Hematopoietic multipotent progenitor cell (in vitro differentiated cells): ENCODE results near the gene CHCHD5. TPM values are rescaled to one million over a fixed set of nuclear protein-coding genes. Genes with fewer than 3 reads are reported as not detected.
"Not testable (repeated sequence)": the region's sequence is repeated elsewhere in the genome, so short reads cannot be mapped to it uniquely, and the experiment has no call there.

ENCODE experiments used
- DNase-seq, 3 donors: peaks; one replicate each; pipeline ENCODE4 v3.0.0-alpha.2; 2011 to 2015; ENCODE audit warnings: low read depth in 2 of 3, low spot score in 2 of 3
- total RNA-seq: library from RNA; depleted of rRNA; stranded (reverse); fragments of >200 nt; gene quantifications from one replicate; pipeline ENCODE4 v1.2.3, GENCODE V29; 2012

The CHCHD5 gene, protein sequence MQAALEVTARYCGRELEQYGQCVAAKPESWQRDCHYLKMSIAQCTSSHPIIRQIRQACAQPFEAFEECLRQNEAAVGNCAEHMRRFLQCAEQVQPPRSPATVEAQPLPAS
- 29.6 TPM for total RNA-seq

GRCh38 chr2:112584134-112584890 lies at the start of gene CHCHD5:
Gene CHCHD5, plus strand, starts transcription at chr2:112584609. Its CDS starts 39 bp downstream, at chr2:112584648.
- DNase-seq = peak; percentile 75 to 99 (median 95)

- DNase-seq = no peak
Measured at GRCh38 chr2:112534826-112535225, 49.6 kb upstream of the CHCHD5 start.

GRCh38 chr2:112536665-112537064 lies 47.7 kb upstream of the CHCHD5 start:
- DNase-seq = not testable (repeated sequence)

DNA sequence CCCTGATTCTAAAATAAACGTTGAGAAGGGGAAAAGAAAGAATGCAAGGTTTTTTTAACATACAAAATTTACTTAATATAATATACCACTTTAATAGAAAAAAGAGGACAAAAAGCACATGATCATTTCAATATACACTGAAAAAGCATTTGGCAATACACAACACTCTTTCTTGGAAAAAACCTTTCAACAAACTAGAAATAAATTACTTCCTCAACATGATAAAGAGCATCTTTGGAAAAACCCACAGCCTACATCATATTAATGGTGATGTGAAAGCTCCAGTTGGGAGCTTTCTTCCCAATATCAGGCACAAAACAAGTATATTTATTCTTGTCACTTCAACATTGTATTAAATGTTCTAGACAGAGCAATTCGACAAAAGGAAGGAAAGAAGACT lies 45.1 kb upstream of the CHCHD5 start:
- DNase-seq = no peak

GRCh38 chr2:112540906-112541305 lies 43.5 kb upstream of the CHCHD5 start:
- DNase-seq = no peak

DNA sequence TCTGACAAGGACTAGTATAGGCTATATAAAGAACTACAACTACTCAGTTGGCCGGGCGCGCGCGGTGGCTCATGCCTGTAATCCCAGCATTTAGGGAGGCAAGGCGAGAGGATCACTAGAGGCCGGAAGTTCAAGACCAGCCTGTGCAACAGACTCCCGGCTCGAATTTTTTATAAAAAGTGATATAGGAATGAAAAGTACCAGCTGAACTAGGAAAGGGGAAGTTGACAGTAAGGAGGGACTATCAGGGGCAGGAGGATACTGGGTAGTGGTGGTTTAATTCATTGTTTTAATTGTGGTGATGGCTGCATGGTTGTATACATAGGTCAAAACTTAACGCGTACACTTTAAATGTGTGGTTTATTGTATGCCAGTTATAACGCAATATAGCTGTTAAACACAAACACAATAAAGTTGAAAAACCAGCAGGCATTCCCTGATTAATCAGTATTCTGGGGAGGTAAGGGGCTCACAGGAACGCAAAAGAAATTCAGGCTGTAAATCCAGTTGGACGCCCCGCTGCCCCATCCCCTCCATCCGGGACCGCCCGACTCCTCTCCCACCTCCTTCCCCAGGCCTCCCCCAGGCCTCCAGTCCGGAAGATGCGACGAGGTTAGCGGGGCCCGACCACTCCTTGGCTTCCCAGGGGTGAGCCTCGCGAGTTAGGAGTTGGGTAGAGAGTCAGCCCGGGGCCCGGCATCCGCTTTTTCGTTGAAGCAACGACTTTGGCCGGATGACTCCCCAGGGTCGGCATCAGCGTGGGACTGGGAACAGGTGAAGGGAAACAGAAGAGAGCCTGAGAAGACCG lies 42.9 kb upstream of the CHCHD5 start:
- DNase-seq = peak in 2 of 3 donors; percentile 38 to 82

GRCh38 chr2:112542123-112542983 lies 42.1 kb upstream of the CHCHD5 start, which contains the start of gene POLR1B:
Gene POLR1B, plus strand, starts transcription at chr2:112542465. Its CDS starts 30 bp downstream, at chr2:112542495.
- DNase-seq = peak; percentile 62 to 82 (median 80)

- DNase-seq = no peak
Measured at GRCh38 chr2:112542984-112543661, 41.3 kb upstream of the CHCHD5 start.

DNA sequence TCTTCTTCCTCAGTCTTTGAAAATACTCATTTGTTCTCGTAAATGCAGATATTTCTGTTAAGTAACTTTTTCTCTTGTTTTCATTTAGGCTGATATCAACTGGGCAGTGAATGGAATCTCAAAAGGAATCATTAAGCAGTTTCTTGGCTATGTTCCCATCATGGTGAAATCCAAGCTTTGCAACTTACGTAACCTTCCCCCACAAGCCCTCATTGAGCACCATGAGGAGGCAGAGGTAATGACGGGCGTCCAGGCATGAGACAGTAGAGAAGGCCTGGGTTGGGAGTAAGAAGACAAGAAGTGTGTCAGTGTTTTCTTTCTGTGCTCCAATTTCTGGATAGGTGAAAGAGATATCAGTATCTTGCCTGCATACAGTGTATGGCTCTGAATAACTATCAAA lies 37.1 kb upstream of the CHCHD5 start:
- DNase-seq = no peak

- no peak for DNase-seq
Measured at GRCh38 chr2:112548980-112549379, 35.4 kb upstream of the CHCHD5 start.

- no peak for DNase-seq
Measured at GRCh38 chr2:112566104-112566503, 18.3 kb upstream of the CHCHD5 start.

DNA sequence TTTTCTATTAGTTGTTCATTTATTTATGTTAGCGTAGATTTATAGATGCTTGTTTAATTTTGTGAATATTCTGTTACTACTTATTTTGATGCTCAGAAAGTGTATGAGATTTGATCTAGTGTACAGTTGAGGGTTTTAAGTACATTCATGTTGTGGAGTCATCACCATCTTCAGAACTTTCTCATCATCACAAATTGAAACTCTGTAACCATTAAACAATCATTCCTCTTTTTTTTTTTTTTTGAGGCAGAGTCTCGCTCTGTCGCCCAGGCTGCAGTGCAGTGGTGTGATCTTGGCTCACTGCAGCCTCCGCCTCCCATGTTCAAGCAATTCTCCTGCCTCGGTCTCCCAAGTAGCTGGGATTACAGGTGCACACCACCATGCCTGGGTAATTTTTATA lies 17.9 kb upstream of the CHCHD5 start:
- DNase-seq = not testable (repeated sequence)

GRCh38 chr2:112572005-112572404 lies 12.4 kb upstream of the CHCHD5 start:
- DNase-seq = no peak

DNA sequence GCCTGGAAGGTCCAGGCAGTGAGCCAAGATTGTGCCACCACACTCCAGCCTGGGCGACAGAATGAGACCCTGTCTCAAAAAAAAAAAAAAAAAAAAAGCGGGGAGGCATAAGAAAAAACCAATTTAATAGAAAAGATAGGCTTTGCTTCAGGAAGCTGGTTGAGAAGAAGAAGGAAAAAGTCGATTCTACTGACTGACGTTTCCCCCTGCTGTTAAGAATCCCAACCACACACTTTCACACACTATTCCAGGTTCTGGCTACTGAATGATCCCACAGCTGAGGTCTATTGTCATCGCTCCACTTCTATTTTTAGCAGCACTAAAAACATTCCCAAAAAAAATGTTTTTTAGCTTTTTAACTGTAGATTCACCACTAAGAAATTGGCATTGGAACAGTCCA lies 6.7 kb upstream of the CHCHD5 start:
- no peak for DNase-seq

- DNase-seq = no peak
Measured at GRCh38 chr2:112579241-112579640, 5.2 kb upstream of the CHCHD5 start.

GRCh38 chr2:112580084-112580483 lies 4.3 kb upstream of the CHCHD5 start:
- DNase-seq = no peak

DNA sequence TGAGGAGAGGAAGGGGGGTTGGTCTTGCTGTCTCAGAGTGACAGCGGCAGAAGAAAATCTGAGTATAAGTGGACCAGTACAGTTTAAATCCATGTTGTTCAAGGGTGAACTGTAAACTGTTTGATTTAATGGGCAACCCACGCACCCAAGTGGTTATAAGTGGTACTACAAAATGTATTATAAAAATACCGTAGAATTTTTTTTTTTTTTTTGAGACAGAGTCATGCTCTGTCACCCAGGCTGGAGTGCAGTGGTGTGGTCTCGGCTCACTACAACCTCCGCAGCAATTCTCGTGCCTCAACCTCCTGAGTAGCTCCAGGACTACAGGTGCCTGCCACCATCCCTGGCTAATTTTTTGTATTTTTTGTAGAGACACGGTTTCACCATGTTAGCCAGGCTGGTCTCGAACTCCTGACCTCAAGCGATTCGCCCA lies 2.1 kb upstream of the CHCHD5 start:
- peak in 2 of 3 donors; percentile 57 to 83 for DNase-seq

GRCh38 chr2:112583497-112584133 lies 794 bp upstream of the CHCHD5 start:
- DNase-seq = peak in 1 of 3 donors; percentile 32

DNA sequence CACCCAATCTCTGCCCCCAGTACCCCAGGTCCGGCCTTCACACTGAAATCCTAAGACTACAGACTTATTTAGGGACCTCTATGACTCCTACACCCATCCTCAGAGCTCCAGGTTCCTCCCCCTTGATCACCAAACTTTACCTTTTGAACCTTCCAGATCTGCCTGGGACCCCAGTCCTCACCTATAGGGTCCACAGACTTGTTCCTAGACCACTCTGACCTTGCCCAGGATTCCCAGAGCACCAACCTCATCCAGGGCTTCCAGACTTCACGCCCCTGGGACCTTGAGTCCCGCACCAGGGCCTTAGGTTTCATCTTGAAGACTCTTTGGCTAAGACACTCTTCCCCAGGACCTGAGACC lies 462 bp downstream of the CHCHD5 start:
- DNase-seq = no peak

DNA sequence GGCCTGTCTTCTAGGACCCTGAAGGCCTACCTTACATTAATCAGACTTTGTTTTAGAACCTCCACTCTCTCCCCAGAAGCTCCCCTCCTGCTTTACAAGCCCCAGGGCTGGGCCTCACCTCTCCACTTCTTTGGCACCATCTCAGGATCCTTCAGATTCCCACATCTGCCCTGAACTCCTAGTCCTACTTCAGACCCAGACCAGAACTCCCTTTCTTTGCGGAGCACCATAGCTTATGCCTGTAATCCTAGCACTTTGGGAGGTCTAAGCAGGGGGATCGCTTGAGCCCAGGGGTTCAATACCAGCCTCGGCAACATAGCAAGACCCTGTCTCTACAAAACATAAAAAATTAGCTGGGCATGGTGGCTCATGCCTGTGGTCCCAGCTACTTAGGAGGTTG lies 991 bp downstream of the CHCHD5 start:
- no peak for DNase-seq
